Keratinocyte (primary cell): ENCODE measurements around the gene CLCN2. TPM values are rescaled to one million over a fixed set of nuclear protein-coding genes. Genes with fewer than 3 reads are reported as not detected.
A peak's percentile ranks its signal among the peaks of the same experiment; 100 is the strongest.

Experiments
- DNase-seq: peaks from one replicate; pipeline ENCODE4 v3.0.0-alpha.2; 2011; ENCODE audit warnings: low read depth, missing footprints, low spot score
- FAIRE-seq: peaks from 2 replicates; lab custom pipeline; 2011; peaks lifted over from hg19 to GRCh38; lab: Jason Lieb, UNC
- H2AFZ ChIP-seq: 2 replicates; pipeline ENCODE4 v1.6.0; 2012; ENCODE audit warnings: low read length, control low read depth, inconsistent platforms; ENCODE audit not compliant: control insufficient read depth
- H3K27ac ChIP-seq: 2 replicates; pipeline ENCODE4 v1.5.1; 2011; ENCODE audit warnings: low read length; ENCODE audit not compliant: control insufficient read depth, insufficient read depth
- H3K27me3 ChIP-seq: 3 replicates; pipeline ENCODE4 v1.6.0; 2011; ENCODE audit warnings: low read length; ENCODE audit not compliant: control insufficient read depth, insufficient read depth; ENCODE audit errors: extremely low read depth
- H3K36me3 ChIP-seq, 2 experiments: 2 replicates in 1 of 2; 3 replicates in 1 of 2; pipeline ENCODE4 v1.5.1; 2011; ENCODE audit warnings: low read length in 2 of 2, mild to moderate bottlenecking in 1 of 2; ENCODE audit not compliant: control insufficient read depth in 2 of 2, insufficient read depth in 2 of 2; ENCODE audit errors: extremely low read depth in 1 of 2
- H3K4me1 ChIP-seq: 3 replicates; pipeline ENCODE4 v1.5.1; 2011; ENCODE audit warnings: low read length; ENCODE audit not compliant: control insufficient read depth, insufficient read depth; ENCODE audit errors: extremely low read depth
- H3K4me2 ChIP-seq: 3 replicates; pipeline ENCODE4 v1.6.0; 2011; ENCODE audit warnings: low read depth, low read length; ENCODE audit not compliant: control insufficient read depth, insufficient read depth; ENCODE audit errors: extremely low read depth
- H3K4me3 ChIP-seq, 3 experiments: fragments of 200-600 bp in 1 of 3; sonication (generic) in 1 of 3; 2 replicates in 2 of 3; 3 replicates in 1 of 3; pipeline ENCODE4 v1.5.1; 2011 to 2016; ENCODE audit warnings: low read length in 3 of 3, mild to moderate bottlenecking in 3 of 3, control low read depth in 2 of 3, inconsistent platforms in 1 of 3, low read depth in 1 of 3, mixed read lengths in 1 of 3, mixed run types in 1 of 3, moderate library complexity in 1 of 3; ENCODE audit not compliant: control insufficient read depth in 2 of 3, insufficient read depth in 2 of 3; ENCODE audit errors: extremely low read depth in 1 of 3
- H3K79me2 ChIP-seq: 2 replicates; pipeline ENCODE4 v1.6.0; 2012; ENCODE audit warnings: low read length; ENCODE audit not compliant: control insufficient read depth, insufficient read depth
- H3K9ac ChIP-seq: 3 replicates; pipeline ENCODE4 v1.6.0; 2011; ENCODE audit warnings: low read length; ENCODE audit not compliant: control insufficient read depth, insufficient read depth; ENCODE audit errors: extremely low read depth
- H3K9me1 ChIP-seq: 3 replicates; pipeline ENCODE4 v1.6.0; 2011; ENCODE audit warnings: low read length; ENCODE audit not compliant: control insufficient read depth, insufficient read depth; ENCODE audit errors: extremely low read depth
- H3K9me3 ChIP-seq: 2 replicates; pipeline ENCODE4 v1.5.1; 2012; ENCODE audit warnings: low read depth, low read length; ENCODE audit not compliant: control insufficient read depth
- H4K20me1 ChIP-seq: 3 replicates; pipeline ENCODE4 v1.6.0; 2011; ENCODE audit warnings: low read length; ENCODE audit not compliant: control insufficient read depth, insufficient read depth; ENCODE audit errors: extremely low read depth
- CTCF ChIP-seq, 3 experiments: IDR thresholded peaks in 1 of 3; conservative IDR thresholded peaks in 1 of 3; optimal IDR thresholded peaks in 1 of 3; 2 replicates in 2 of 3; 3 replicates in 1 of 3; pipeline versions ENCODE3 to v1.5.1; 2011; ENCODE audit warnings: low read length in 3 of 3, mild to moderate bottlenecking in 3 of 3, moderate library complexity in 2 of 3, control low read depth in 1 of 3, inconsistent platforms in 1 of 3; ENCODE audit not compliant: insufficient read depth in 2 of 3; ENCODE audit errors: extremely low read depth in 1 of 3
- EZH2 ChIP-seq: IDR thresholded peaks from one replicate; pipeline ENCODE4 v1.6.1; 2012; ENCODE audit warnings: inconsistent platforms, mild to moderate bottlenecking, low read length, moderate library complexity
- dilution Hi-C: fragments of 300-500 bp; cut with MboI; formaldehyde crosslinking; loops from one replicate; pipeline ENCODE4 v1.7.0; 2020; ENCODE audit warnings: low sequenced_read_pairs; ENCODE audit not compliant: extremely low pct_ligation_motif_present
- polyA plus RNA-seq, 5 experiments: library from polyadenylated mRNA; depleted of rRNA in 3 of 5; stranded (reverse) in 3 of 5; stranded (forward) in 1 of 5; unstranded in 1 of 5; fragments of >200 nt; gene quantifications; 1 replicate in 1 of 5; 2 replicates in 3 of 5; 3 replicates in 1 of 5; pipeline versions ENCODE4 v1.2.1 to v1.2.3, GENCODE V29; 2011 to 2012; ENCODE audit warnings: missing spikeins in 2 of 5, low read depth in 1 of 5, low replicate concordance in 1 of 5

The CLCN2 gene
- polyA plus RNA-seq, 1 donor (not counting 4 experiments of a cell fraction or from before 2014, with no cell fraction given): 3.1 TPM

- peaks cover 51% of the 10 kb centered on the region for H4K20me1 ChIP-seq
Observed at GRCh38 chr3:184316792-184317191, 44.6 kb downstream of the CLCN2 start.

GRCh38 chr3:184315871-184316661, 45.3 kb downstream of the CLCN2 start:
- TF ChIP-seq CTCF (optimal IDR thresholded peaks at IDR 0.05 in 1 of 3, IDR thresholded peaks at IDR 0.05 in 1 of 3, conservative IDR thresholded peaks at IDR 0.05 in 1 of 3; ENCODE audit: extremely low read depth in 1 of 3, insufficient read depth in 2 of 3, low read length in 3 of 3): no peak
- TF ChIP-seq EZH2: no peak
- Histone ChIP-seq H3K9me1 (no peaks in the 10 kb centered on the region), H2AFZ (no peak overlapping the region), H3K9ac (peak overlapping the region; percentile 77), H3K4me2 (peak overlapping the region; percentile 97), H3K36me3 (peaks cover 8 to 34% of the 10 kb centered on the region in 2 experiments), H4K20me1 (peaks cover 45% of the 10 kb centered on the region), H3K79me2 (peaks cover 58% of the 10 kb centered on the region), H3K27ac (peak overlapping the region; percentile 83), H3K27me3 (no peaks in the 10 kb centered on the region), H3K9me3 (no peaks in the 10 kb centered on the region), H3K4me3 (peak overlapping the region; percentile 73 to 90 (median 87)), H3K4me1 (peaks cover 37% of the 10 kb centered on the region)
- DNase-seq: no peak
- dilution Hi-C loops: no loop called here
- FAIRE-seq: no peak

More at GRCh38 chr3:184316792-184317191, 44.6 kb downstream of the CLCN2 start:
- peak overlapping the region; percentile 77 for H3K9ac ChIP-seq
- no peak overlapping the region for H2AFZ ChIP-seq
- H3K4me3 ChIP-seq: peak overlapping the region; percentile 73 to 90 (median 87)
- DNase-seq: no peak
- dilution Hi-C loops: no loop called here
- peaks cover 13 to 41% of the 10 kb centered on the region in 2 experiments for H3K36me3 ChIP-seq
- H3K27ac ChIP-seq: peak overlapping the region; percentile 83
- H3K9me1 ChIP-seq: no peaks in the 10 kb centered on the region
- peaks cover 37% of the 10 kb centered on the region for H3K4me1 ChIP-seq
- no peaks in the 10 kb centered on the region for H3K9me3 ChIP-seq
- peak overlapping the region; percentile 97 for H3K4me2 ChIP-seq
- TF ChIP-seq CTCF (optimal IDR thresholded peaks at IDR 0.05 in 1 of 3, IDR thresholded peaks at IDR 0.05 in 1 of 3, conservative IDR thresholded peaks at IDR 0.05 in 1 of 3; ENCODE audit: extremely low read depth in 1 of 3, insufficient read depth in 2 of 3, low read length in 3 of 3): no peak
- TF ChIP-seq EZH2: no peak
- H3K27me3 ChIP-seq: no peaks in the 10 kb centered on the region
- H3K79me2 ChIP-seq: peaks cover 65% of the 10 kb centered on the region
- no peak for FAIRE-seq
